Fibroblast of skin of right biceps (primary cell): ENCODE measurements around the gene PLCB1.

ENCODE experiments used
- DNase-seq: peaks from one replicate; pipeline ENCODE4 v3.0.0-alpha.2; 2013

Gene PLCB1

GRCh38 chr20:8524101-8525016 lies 392.3 kb downstream of the PLCB1 start:
- no peak for DNase-seq

- DNase-seq: no peak
These were observed 392.9 kb downstream of the PLCB1 start for GRCh38 chr20:8525017-8525343.

- DNase-seq: no peak
These were observed 394.5 kb downstream of the PLCB1 start for GRCh38 chr20:8526610-8527009.

GRCh38 chr20:8527998-8528723 lies 396.1 kb downstream of the PLCB1 start:
- peak; percentile 91 for DNase-seq

- peak; percentile 14 for DNase-seq
These were observed 398.0 kb downstream of the PLCB1 start for GRCh38 chr20:8530022-8530421.

- DNase-seq: no peak
These were observed 400.1 kb downstream of the PLCB1 start for GRCh38 chr20:8532169-8532568.

- no peak for DNase-seq
These were observed 402.5 kb downstream of the PLCB1 start for GRCh38 chr20:8534368-8535160.

- no peak for DNase-seq
These were observed 403.6 kb downstream of the PLCB1 start for GRCh38 chr20:8535403-8536261.

GRCh38 chr20:8536262-8536618 lies 404.2 kb downstream of the PLCB1 start:
- no peak for DNase-seq

- no peak for DNase-seq
These were observed 408.4 kb downstream of the PLCB1 start for GRCh38 chr20:8540466-8540865.

GRCh38 chr20:8542110-8542486 lies 410.0 kb downstream of the PLCB1 start:
- DNase-seq: no peak

- DNase-seq: peak; percentile 55
These were observed 413.1 kb downstream of the PLCB1 start for GRCh38 chr20:8545212-8545611.

- no peak for DNase-seq
These were observed 415.1 kb downstream of the PLCB1 start for GRCh38 chr20:8547035-8547650.

GRCh38 chr20:8547968-8548588 lies 416.0 kb downstream of the PLCB1 start:
- no peak for DNase-seq

GRCh38 chr20:8549192-8549591 lies 417.1 kb downstream of the PLCB1 start:
- no peak for DNase-seq

GRCh38 chr20:8557711-8558110 lies 425.6 kb downstream of the PLCB1 start:
- DNase-seq: peak; percentile 48

- DNase-seq: no peak
These were observed 430.3 kb downstream of the PLCB1 start for GRCh38 chr20:8562356-8562755.

- DNase-seq: peak; percentile 18
These were observed 436.0 kb downstream of the PLCB1 start for GRCh38 chr20:8568075-8568474.

- DNase-seq: no peak
These were observed 437.7 kb downstream of the PLCB1 start for GRCh38 chr20:8569766-8570165.

- no peak for DNase-seq
These were observed 439.5 kb downstream of the PLCB1 start for GRCh38 chr20:8571611-8572010.

- DNase-seq: no peak
These were observed 441.6 kb downstream of the PLCB1 start for GRCh38 chr20:8573686-8574085.

- no peak for DNase-seq
These were observed 443.0 kb downstream of the PLCB1 start for GRCh38 chr20:8575114-8575513.
